Effector CD8-positive, alpha-beta T cell (primary cell): Measurements from ENCODE around the gene PREP.
"Not testable (repeated sequence)": the region's sequence is repeated elsewhere in the genome, so short reads cannot be mapped to it uniquely, and the experiment has no call there.

Experiments
- DNase-seq: peaks from one replicate; lab custom pipeline; 2025; lab: John Stamatoyannopoulos, UW

The PREP gene

DNA sequence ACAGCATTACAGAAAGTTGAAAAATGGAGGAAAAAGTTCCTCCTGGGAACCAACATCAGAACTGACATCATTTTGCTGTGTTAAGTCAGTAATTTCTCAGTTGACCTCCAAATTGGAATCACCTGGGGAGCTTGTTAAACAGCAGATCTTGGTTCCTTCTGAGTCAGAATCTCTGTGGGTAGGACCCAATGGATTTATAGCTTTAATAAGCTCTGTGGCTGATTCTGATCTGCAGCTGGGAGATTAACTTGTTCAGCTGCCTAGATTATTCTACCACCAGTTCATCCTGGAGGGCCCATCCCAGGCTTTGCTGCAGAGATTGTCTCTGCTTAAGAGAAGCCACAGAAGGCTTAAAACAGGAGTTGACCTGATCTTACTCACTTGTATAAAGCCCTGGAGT lies 132.4 kb downstream of the PREP start:
- no peak for DNase-seq

DNA sequence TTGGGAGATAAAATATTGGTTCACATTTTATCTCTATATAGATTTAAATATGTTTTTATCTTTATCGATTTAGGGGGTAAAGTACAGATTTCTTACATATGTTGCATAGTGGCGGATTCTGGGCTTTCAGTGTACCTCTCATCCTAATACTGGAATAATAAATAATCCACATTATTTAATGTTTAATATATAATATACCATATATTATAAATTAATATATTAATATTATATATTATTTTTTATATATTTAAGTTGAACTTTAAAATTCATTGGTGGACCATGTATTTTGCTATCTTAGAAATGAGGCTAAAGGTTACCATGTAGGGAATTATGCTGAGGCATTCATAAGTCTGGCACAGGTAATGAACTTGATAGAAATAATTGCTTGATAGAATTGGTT lies 133.5 kb downstream of the PREP start:
- DNase-seq: no peak

DNA sequence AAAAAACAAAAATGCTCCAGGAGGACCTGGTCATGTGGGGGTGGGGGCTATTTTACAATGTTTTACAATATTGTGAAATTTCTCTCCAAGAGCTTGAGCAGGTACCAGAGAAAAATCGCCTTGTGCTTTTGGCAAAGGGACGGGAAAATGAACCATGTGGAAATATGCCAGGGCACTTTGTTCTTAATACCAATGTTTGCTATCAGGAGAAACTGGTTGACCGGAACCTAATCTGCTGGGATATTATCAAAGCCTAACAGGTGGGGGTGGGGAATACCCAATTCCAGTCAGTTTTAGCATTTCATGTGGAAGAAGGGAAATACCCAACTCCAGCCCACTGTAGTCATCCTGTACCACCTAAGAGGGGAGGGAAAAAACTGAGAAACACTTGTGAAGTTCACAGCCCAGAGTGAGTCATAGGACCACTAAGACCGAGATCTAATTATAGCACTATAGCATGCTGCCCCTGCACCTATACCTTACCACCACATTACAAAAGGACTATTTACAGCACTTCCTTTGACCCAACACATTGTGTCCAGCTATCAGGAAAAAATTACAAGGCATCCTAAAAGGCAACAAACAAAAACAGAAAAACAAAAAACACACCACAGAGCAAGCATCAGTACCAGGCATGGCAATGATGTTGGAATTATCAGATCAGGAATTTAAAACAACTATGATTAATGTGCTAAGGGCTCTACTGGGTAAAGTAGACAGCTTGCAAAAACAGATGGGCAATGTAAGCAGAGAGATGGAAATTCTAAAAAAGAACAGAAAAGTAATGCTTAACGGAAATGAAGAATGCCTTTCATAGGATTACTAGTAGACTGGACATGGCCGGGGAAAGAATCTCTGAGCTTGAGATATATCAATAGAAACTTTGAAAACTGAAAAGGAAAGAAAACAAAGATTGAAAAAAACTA lies 138.9 kb downstream of the PREP start:
- DNase-seq: no peak

DNA sequence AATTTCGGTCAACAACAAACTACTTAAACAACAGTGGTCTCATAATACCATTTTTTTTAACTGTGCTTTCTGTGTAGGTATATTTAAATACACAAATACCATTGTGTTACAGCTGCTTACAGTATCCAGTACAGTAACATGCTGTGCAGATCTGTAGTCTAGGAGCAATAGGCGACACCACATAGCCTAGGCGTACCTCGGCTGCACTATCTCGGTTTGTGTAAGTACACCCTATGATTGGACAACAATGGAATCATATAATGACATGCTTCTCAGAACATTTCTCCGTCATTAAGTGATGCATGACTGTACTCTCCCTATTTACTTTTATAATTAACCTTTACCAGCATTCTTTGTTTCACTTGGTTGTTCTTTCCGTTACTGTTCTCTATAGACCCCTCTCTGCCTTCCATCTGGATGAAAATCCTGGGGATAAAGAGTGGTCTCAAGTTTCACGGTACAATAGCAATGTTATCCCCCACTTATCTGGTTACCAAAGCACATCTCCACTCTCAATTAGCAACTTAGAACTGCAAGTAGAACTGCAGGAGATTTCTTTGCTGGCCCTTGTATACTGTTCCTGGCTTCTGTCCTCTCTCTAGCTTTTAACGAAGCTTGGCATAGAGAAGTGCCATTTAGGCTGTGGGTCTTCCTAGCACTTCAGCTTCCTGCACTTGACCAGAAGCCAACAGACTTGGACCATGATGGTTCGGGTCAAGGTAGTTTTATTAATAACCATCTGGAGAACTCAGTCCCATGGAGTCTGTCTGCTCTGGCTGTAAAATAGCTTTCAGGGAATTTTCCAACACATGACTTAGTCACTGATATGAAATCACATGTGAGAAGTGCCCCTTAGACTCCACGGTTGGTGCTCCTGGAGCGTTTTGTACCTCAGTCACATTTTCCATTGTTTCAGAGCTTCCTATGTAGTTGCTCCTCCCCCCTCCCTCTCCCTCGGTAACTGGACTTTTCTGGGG lies 142.7 kb downstream of the PREP start:
- no peak for DNase-seq

DNA sequence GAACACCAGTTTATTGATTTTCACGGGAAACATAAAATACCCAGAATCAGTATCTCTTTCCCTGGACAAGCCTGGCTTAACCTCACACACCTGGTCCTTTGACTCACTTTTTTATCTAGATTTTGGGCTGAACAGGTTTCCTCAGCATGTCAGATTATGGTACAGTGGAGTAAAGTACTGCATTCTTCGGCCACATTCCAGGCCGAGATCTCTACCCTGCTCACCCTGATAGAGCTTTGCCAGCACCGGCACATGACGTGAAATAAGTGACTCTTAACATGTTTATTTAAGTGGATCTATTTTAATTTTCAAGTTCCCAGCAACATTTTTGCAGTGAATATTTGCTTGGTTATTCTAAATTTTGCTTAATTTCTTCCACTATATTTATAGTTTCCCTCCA lies 144.1 kb downstream of the PREP start:
- DNase-seq: no peak

DNA sequence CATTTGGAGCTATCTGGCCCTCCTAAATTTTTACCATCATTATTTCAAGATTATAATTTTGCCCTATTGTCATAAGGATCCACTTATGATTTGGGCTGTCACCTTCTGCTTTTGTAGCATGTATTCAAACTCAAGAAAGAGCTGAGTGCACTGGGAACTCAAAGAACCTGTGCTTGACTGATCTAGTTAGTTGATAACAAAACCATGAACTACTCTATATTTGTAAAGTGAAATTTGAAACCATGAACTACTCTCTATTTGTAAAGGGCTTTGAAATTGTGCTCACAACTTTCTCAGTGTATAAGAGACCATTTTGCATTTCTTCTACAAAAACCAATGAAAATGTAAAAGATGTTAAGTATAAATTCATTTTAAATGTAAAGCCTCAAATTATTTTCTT lies 145.5 kb downstream of the PREP start:
- DNase-seq: no peak

DNA sequence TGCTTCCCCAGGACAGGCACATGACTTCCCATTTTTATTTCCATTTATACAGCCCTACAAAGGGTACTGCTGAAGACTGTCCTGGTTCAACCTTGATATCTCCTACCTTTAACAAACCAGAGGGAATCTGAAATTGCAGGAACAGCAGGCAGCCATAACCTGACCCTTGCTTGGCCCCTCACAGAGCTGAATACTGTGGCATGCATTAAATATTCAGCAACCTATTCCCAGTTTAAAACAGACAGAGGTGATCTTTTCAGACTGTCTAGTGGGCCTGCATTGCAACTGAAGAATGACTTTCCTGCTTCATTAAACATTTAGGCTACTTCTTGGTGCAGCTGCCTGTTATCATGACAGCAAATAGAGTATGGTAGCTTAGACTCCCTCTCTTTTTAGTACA lies 146.3 kb downstream of the PREP start:
- no peak for DNase-seq

DNA sequence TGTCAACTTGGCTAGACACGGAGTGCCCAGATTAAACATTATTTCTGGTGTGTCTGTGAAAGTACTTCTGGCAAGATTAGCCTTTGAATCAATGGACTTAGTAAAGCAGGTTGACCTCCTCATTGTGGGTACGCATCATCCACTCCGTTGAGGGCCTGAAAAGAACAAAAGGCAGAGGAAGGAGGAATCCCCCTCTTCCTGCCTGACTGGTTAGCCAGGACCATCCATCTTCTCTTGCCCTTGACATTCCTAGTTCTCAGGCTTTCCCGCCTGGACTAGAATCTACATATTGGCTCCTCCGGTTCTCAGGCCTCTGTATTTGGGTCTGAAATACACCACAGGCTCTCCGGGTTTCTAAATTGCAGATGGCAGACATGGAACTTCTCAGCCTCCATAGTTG lies 149.1 kb downstream of the PREP start:
- DNase-seq: no peak

DNA sequence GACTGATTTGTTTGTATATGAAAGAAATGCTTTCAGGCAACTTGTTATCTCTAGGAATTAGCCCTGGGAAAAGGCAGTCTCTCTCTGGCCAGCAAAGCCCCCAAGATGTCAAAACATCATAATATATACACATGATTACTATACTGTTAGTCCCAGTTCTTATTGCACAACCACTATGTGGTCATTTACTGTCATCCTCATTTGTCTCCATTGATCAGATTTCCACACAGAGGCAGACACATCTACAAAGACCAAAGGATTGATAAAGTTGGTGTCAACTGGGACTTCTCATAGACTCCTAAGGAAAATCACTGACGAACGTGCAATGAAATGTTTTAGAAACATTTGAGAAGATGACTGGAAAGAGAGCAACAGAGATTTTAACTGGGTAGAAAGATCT lies 151.2 kb downstream of the PREP start:
- no peak for DNase-seq

DNA sequence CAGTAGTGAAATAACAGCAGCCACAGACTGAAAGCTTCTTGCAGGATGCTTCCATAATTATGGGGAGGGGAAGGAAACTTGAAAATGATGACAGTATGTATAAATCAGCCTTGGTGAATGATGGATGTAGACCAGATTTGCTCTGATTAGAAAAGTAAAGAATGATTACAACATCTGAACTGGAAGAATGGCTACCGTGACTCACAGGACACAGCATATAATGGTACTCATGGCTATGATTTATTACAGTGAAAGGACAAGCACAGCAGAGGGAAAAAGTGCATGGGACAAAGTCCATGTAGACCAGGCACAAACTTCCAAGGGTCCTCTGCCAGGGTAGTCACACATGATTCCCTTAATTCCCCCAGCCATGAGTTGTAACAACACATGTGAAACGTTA lies 152.3 kb downstream of the PREP start:
- no peak for DNase-seq

DNA sequence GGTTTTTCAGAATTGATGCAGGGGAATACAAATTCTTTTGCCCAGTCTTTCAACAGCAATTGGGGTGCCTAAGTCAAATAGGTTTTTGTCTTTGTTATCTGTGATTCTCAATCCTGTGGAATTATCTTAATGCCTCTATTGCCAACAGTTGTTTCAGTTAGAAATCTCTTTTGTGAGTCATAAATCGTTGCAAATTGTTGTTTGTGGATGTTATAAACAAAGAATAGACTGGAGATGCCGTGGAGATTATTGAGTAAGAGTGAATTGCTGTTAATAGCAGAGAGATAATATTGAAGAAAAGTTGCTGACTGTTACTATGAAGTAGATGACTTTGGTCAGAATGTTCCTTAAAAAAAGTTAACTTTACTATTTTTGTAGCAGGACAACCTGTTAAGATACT lies 159.4 kb downstream of the PREP start:
- DNase-seq: no peak

DNA sequence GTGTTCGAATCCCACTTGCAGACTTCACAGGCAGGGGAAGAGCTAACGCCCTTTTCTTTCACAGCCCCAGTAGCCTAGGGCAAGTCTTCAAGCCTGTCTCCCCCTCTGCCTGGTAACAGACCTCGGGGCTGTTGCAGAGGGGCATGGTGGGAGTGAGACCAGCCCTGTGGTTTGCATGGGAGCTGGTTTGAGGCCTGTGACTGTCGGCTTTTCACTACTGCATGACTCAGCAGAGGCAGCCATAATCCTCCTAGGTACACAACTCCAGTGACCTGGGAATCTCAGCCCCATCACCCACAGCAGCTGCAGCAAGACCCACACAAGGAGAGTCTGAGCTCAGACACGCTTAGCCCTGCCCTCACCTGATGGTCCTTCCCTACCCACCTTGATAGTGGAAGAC lies 167.7 kb downstream of the PREP start:
- DNase-seq: no peak

DNA sequence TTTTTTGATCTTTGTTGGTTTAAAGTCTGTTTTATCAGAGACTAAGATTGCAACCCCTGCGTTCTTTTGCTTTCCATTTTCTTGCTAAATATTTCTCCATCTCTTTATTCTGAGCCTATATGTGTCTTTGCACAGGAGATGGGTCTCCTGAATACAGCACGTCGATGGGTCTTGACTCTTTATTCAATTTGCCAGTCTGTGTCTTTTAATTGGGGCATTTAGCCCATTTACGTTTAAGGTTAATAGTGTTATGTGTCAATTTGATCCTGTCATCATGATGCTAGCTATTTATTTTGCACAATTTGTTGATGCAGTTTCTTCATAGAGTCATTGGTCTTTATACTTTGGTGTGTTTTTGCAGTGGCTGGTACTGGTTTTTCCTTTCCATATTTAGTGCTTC lies 171.1 kb downstream of the PREP start:
- not testable (repeated sequence) for DNase-seq
